ENCODE measurements around the gene MYL7.

MYL7 gene

GRCh38 chr7:44150466-44150832 lies 9.3 kb upstream of the MYL7 start:
- no peak for DNase-seq (ENCODE audit: low read depth)

DNA sequence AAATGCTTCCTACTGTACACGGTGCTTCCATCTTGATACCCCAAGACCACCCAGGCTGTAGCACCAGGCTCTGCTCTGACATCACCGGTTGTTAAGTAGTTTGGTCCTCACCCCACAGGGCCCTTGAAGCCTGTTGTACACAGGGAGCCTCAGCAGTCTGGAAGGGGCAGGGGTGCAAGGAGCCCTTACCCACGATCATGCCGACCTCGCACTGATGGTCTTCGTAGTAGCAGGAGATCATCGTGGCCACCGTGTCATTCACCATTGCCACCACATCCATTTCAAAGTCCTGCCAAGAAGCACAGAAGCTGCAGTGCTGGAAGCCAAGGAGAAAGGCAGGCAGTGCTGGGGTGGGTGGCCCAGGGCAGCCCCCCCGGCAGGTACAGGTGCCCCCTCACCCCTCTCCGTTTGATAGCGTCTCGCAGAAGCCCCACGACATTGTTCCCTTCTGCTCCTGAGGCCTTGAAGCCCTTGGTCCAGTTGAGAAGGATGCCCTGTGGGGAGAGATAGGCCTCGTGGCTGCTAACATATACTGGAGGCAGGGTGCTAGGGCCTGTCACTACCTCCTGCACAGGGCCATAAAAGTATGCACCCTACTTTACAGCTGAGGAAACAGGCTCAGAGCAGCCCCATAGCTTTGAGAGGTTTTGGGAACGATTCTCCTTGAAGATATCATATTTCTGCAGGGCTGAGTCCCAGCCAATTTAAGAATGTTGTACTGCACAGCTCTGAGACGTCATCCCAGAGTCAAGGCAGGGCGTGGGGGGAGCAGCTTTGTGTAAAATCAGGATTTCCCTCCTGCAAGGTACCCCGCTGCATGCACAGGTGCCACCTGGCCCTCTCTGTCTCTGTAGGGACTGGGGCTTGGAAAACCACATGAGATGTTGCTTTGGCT lies 8.7 kb upstream of the MYL7 start:
- no peak for DNase-seq (ENCODE audit: low read depth)

- DNase-seq (ENCODE audit: low read depth), result no peak
Observed at GRCh38 chr7:44148961-44149536, 7.9 kb upstream of the MYL7 start.

GRCh38 chr7:44148166-44148565 lies 7.0 kb upstream of the MYL7 start:
- DNase-seq (ENCODE audit: low read depth), result no peak

GRCh38 chr7:44147026-44147991 lies 6.2 kb upstream of the MYL7 start:
- no peak for DNase-seq (ENCODE audit: low read depth)

- DNase-seq (ENCODE audit: low read depth), result peak; percentile 58
Observed at GRCh38 chr7:44145969-44146911, 5.1 kb upstream of the MYL7 start.

DNA sequence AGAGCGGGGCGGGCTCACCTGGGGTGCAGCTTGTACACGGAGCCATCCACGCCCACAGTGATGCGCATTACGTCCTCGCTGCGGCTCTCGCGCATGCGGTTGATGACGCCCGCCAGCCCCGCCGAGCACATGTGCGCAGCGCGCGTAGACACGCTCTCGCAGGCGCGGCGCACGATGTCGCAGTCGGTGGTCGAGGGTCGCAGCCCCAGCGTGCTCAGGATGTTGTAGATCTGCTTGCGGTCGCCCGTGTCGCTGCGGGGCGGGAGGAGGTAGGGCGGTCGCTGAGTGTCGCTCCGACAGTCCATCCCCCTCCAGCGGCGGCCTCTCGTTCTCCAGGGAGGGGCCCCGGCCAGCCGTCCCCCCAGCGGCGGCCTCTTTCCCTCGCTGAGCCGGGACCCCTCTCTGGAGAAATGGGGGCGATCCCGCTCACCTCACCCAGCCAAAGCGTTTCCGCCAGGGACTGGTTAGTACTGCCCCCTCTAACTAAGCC lies 4.4 kb upstream of the MYL7 start:
- DNase-seq (ENCODE audit: low read depth), result peak; percentile 29

DNA sequence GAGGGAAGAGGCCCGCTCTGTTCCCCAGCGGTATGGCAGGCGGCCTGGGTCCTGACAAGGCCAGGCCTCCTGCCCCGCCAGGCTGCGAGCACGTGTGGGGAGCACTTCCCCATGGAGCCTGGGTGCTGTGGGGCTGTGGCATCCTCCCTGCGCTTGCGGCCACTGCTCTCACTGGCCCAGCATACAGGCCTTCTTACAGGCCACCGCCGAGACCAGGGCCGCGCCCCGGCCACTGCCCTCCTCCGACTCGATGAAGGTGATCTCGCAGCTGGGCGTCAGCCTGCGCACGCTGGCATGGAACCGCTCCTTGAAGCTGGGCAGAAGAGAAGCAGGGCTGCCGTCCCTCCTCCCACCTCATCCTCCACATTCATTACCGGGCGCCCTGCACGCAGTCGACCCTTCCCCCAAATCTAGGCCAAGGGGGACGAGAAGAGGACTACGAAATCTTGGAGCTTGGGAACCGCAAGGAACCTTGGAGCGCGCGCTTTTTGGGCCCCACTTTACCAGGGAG lies 3.9 kb upstream of the MYL7 start:
- DNase-seq (ENCODE audit: low read depth), result no peak

- DNase-seq (ENCODE audit: low read depth), result no peak
Observed at GRCh38 chr7:44144426-44144967, 3.4 kb upstream of the MYL7 start.

GRCh38 chr7:44143646-44144250 lies 2.6 kb upstream of the MYL7 start:
- DNase-seq (ENCODE audit: low read depth), result no peak

- DNase-seq (ENCODE audit: low read depth), result no peak
Observed at GRCh38 chr7:44142028-44142427, 896 bp upstream of the MYL7 start.

DNA sequence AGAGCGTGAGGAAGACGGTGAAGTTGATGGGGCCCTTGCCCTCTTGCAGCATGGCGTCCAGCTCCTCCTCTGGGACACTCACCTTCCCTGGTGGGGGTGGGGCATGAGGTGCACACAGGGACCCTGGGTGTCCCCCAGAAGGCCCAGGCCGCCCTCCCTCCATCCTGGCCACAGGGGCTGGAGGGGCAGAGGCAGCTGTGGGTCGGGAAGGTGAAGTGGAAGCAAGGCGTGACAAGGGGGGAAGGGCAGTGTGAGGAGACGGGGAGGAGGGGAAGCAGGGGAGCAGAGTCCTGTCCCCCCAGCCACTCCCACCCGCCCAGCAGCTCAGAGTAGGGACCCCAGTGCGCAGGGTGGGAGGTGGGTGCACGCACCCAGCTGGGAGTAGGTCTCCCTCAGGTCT lies 791 bp downstream of the MYL7 start:
- DNase-seq (ENCODE audit: low read depth), result no peak

DNA sequence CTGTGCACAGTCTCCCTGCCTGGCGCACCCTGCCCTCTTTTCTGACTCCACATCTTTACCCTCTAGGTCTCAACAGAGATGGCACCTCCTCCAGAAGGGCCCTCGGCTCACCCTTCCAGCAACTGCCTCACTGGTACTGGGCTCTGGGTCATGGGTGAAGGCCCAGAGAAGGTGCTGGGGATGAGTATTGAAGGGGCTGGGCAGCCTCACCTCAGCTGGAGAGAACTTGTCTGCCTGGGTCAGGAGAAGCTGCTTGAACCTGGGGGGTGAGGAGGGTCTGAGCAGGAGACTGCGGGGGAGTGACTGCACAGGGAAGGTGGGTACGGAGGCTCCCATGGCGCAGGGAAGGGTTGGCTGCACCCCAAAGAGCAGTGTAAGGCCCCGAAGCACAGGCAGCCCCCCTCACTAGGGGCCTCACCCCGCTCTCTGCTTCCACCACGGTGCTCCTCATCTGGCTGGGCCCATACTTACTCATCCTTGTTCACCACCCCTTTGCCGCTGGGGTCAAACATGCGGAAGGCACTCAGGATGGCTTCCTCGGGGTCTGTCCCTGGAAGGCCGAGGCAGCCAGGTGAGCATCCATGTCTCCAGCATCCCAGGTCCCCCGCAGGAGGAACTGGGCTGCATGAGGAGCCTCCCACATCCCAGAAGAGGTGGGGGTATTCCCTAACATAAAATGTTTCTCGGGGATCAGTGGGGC lies 1.7 kb downstream of the MYL7 start:
- no peak for DNase-seq (ENCODE audit: low read depth)

DNA sequence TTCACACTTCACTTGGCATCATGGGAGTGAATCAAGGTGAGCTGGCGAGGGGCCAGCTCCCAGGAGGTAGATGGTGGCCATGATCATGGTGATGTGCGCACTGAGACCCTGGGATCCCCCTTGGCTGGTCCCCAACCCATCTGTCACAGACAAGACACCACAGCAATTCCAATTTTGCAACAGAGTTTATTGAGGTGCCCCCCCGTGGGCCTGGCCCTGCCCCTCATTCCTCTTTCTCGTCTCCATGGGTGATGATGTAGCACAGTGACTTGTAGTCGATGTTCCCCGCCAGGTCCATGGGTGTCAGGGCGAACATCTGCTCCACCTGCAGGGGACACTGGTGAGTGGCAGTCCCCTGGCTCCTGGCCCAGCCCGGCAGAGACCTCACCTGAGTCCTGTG lies 2.4 kb downstream of the MYL7 start:
- DNase-seq (ENCODE audit: low read depth), result no peak

- no peak for DNase-seq (ENCODE audit: low read depth)
Observed at GRCh38 chr7:44136731-44137130, 4.4 kb downstream of the MYL7 start.

- no peak for DNase-seq (ENCODE audit: low read depth)
Observed at GRCh38 chr7:44134943-44135628, 6.0 kb downstream of the MYL7 start.

DNA sequence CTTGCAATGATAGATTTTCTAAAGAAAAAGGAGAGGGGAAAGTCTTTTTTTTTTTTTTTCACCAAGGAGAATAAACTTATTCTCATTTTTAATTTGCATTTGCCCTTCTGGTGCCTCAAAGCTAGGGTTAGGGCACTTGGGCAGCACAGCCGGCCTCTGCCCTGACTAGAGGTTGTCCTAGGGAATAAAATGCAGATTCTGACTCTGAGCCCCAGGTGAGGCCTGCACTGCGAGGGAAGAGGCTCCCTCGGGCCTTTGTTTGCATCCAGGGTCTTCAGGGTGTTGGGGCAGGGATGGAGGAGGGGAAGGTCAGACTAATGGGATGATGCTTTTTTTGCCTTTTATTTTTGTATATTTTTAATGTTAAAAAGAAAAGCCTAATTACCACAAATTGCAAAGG lies 7.8 kb downstream of the MYL7 start:
- DNase-seq (ENCODE audit: low read depth), result no peak

- DNase-seq (ENCODE audit: low read depth), result no peak
Observed at GRCh38 chr7:44132039-44132438, 9.1 kb downstream of the MYL7 start.

Data from activated T-helper 1 cell treated with Interleukin-2 at 50 U/mL for 16 hours (primary cell).